Spinal cord (tissue), 10 donors: Measurements from ENCODE around the gene CTSZ. TPM values are rescaled to one million over a fixed set of nuclear protein-coding genes. Genes with fewer than 3 reads are reported as not detected.
A peak's percentile ranks its signal among the peaks of the same experiment; 100 is the strongest.
"Not testable (repeated sequence)": the region's sequence is repeated elsewhere in the genome, so short reads cannot be mapped to it uniquely, and the experiment has no call there.

ENCODE experiments used
- DNase-seq, 6 donors: peaks; one replicate each; pipeline versions ENCODE4 v3.0.0 to v3.0.0-alpha.2; 2013 to 2015; ENCODE audit warnings: low spot score in 6 of 6, low read depth in 4 of 6
- H3K27ac ChIP-seq: one replicate; pipeline ENCODE4 v1.5.1; 2013; ENCODE audit warnings: low read depth, low read length, control low read depth
- H3K27me3 ChIP-seq: one replicate; pipeline ENCODE4 v1.6.1; 2013; ENCODE audit warnings: low read length; ENCODE audit not compliant: control insufficient read depth, insufficient read depth
- H3K36me3 ChIP-seq: one replicate; pipeline ENCODE4 v1.6.1; 2013; ENCODE audit warnings: low read length; ENCODE audit not compliant: control insufficient read depth, insufficient read depth
- H3K4me1 ChIP-seq: one replicate; pipeline ENCODE4 v1.6.1; 2013; ENCODE audit warnings: low read length; ENCODE audit not compliant: control insufficient read depth, insufficient read depth
- H3K4me3 ChIP-seq: one replicate; pipeline ENCODE4 v1.5.1; 2013; ENCODE audit warnings: low read depth, low read length, control low read depth
- H3K9me3 ChIP-seq: one replicate; pipeline ENCODE4 v1.6.1; 2013; ENCODE audit warnings: low read length; ENCODE audit not compliant: control insufficient read depth, insufficient read depth
- WGBS: methylation state at CpG from one replicate; pipeline ENCODE4 v1.1.5; 2013; ENCODE audit warnings: missing lambda C conversion rate; ENCODE audit not compliant: insufficient coverage; 5-methylcytosine and 5-hydroxymethylcytosine counted together
- polyA plus RNA-seq, 2 donors: library from polyadenylated mRNA; unstranded; fragments of 120-200 nt; gene quantifications; one replicate each; pipeline ENCODE4 v1.2.1, GENCODE V29; 2013; ENCODE audit not compliant: insufficient read length in 2 of 2
- total RNA-seq, 2 donors: library from RNA; depleted of rRNA in 1 of 2; stranded (reverse); fragments of 120-200 nt in 1 of 2; fragments of >200 nt in 1 of 2; gene quantifications; one replicate each; pipeline versions ENCODE4 v1.2.3 to v1.2.4, GENCODE V29; 2013 to 2014
- donor health status: healthy.

CTSZ gene
- total and polyA plus RNA-seq, 4 donors, result 43.1 to 59.6 (median 47.2) TPM

GRCh38 chr20:59015812-59016711 is 9.0 kb upstream of the CTSZ start:
- H3K9me3 ChIP-seq, result no peaks in the 10 kb centered on the region
- 81% methylated on average over 15 of the region's 16 CpGs for whole genome bisulfite sequencing
- H3K4me3 ChIP-seq, result no peak overlapping the region
- H3K27ac ChIP-seq, result no peak overlapping the region
- peaks cover 4% of the 10 kb centered on the region for H3K4me1 ChIP-seq
- H3K27me3 ChIP-seq, result no peaks in the 10 kb centered on the region
- H3K36me3 ChIP-seq, result peaks cover 19% of the 10 kb centered on the region
- DNase-seq, result no peak

GRCh38 chr20:59015411-59015810 is 8.4 kb upstream of the CTSZ start:
- H3K36me3 ChIP-seq, result peaks cover 19% of the 10 kb centered on the region
- H3K9me3 ChIP-seq, result no peaks in the 10 kb centered on the region
- no peak overlapping the region for H3K27ac ChIP-seq
- 84% methylated on average over 11 of the region's 16 CpGs for WGBS
- H3K27me3 ChIP-seq, result no peaks in the 10 kb centered on the region
- no peak for DNase-seq
- peaks cover 10% of the 10 kb centered on the region for H3K4me1 ChIP-seq
- H3K4me3 ChIP-seq, result no peak overlapping the region

- Histone ChIP-seq H3K36me3 (peaks cover 19% of the 10 kb centered on the region), H3K4me1 (peaks cover 13% of the 10 kb centered on the region), H3K27me3 (no peaks in the 10 kb centered on the region), H3K4me3 (no peak overlapping the region), H3K9me3 (no peaks in the 10 kb centered on the region), H3K27ac (no peak overlapping the region)
- DNase-seq, result no peak
- 93% methylated on average over 17 of the region's 17 CpGs for WGBS
Measured at GRCh38 chr20:59014680-59015389, 7.8 kb upstream of the CTSZ start.

DNA sequence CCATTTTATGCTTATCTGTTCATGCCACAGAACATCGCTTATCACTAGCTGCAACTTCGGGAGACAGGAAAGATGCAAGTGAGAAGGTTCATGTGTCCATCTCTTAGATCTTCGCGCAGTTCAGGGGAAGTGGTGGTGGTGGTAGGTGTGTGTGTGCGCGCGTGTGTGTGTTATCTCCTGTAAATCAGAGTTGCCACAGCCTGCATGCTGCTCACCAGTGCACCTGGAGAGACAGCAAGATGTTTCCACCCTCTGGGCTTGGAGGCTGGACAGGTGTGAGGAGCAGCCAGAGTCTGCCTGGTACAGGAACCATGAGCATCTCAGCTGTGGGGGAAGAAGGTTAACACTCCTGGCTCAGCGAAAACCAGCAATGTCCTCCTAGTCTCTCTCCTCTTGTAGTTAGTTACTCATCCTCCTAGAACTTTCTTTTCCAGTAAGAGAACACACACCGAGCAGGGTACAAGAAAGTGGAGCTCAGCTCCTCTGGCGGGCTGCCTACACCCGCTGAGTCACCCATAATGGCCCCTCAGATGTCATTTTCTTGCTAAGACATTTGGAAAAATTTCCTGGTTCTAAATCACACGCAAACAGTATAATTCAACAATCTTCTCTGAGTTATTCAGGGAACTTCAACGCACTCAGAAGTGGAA is 7.0 kb upstream of the CTSZ start:
- H3K9me3 ChIP-seq, result no peaks in the 10 kb centered on the region
- H3K4me1 ChIP-seq, result peaks cover 13% of the 10 kb centered on the region
- no peak overlapping the region for H3K4me3 ChIP-seq
- no peak for DNase-seq
- 80% methylated on average over 12 of the region's 13 CpGs for WGBS
- peaks cover 17% of the 10 kb centered on the region for H3K36me3 ChIP-seq
- H3K27me3 ChIP-seq, result no peaks in the 10 kb centered on the region
- H3K27ac ChIP-seq, result no peak overlapping the region

GRCh38 chr20:59013031-59013951 is 6.2 kb upstream of the CTSZ start:
- DNase-seq, result no peak
- peaks cover 13% of the 10 kb centered on the region for H3K4me1 ChIP-seq
- peaks cover 13% of the 10 kb centered on the region for H3K36me3 ChIP-seq
- H3K4me3 ChIP-seq, result no peak overlapping the region
- no peaks in the 10 kb centered on the region for H3K9me3 ChIP-seq
- no peak overlapping the region for H3K27ac ChIP-seq
- no peaks in the 10 kb centered on the region for H3K27me3 ChIP-seq
- 76% methylated on average over 12 of the region's 17 CpGs for WGBS

DNA sequence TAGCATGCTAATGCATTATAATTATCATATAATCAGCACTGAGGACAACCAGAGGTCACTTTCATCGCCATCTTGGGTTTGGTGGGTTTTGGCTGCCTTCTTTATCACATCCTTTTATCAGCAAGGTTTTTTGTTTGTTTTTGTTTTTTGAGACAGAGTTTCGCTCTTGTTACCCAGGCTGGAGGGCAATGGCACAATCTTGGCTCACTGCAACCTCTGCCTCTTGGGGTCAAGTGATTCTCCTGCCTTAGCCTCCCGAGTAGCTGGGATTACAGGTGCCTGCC is 4.8 kb upstream of the CTSZ start:
- not testable (repeated sequence) for H3K4me3 ChIP-seq, DNase-seq, H3K27ac ChIP-seq, H3K9me3 ChIP-seq, H3K27me3 ChIP-seq
- Histone ChIP-seq H3K36me3 (peaks cover 13% of the 10 kb centered on the region), H3K4me1 (peaks cover 19% of the 10 kb centered on the region)
- 96% methylated on average over 2 of the region's 3 CpGs for WGBS

DNA sequence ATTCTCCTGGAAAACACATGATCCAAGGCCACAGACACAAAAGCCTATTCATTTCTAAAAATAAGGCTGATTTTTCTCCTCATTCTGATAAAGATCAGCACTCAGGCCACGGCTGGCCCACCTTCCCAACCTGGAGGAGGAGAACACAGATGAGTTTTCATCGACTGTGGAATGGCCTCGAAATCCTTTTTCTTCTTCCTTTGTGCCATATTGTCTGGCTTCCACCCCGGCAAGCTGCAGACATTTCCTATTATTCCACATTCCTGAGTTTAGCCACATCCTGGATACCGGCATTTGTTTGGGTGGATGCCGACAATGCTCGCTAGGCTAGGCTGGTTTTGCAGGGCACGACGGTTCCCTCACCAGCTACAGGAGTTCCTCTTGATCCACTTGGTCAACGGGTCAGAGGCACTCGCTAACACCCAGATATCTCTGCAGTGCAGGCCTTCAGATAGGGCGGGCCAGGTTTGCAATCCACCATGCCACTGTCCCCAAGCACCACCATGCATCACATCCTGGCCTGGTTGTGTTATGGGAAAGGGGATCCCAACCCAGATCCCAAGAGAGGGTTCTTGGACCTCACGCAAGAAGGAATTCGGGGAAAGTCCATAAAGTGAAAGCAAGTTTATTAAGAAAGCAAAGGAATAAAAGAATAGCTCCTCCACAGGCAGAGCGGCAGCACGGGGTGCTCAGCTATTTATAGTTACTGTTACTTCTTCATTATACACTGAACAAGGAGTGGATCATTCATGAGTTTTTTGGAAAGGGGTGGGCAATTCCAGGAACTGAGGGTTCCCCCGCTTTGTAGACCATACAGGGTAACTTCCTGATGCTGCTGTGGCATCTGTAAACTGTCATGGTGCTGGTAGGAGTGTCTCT is 4.2 kb upstream of the CTSZ start:
- Histone ChIP-seq H3K4me3 (no peak overlapping the region), H3K27me3 (peaks cover 2% of the 10 kb centered on the region), H3K36me3 (peaks cover 13% of the 10 kb centered on the region), H3K9me3 (no peaks in the 10 kb centered on the region), H3K4me1 (peaks cover 24% of the 10 kb centered on the region), H3K27ac (no peak overlapping the region)
- peak in 1 of 6 donors; percentile 29 for DNase-seq
- 38% methylated on average over 9 of the region's 17 CpGs for WGBS

- 72% methylated on average over 5 of the region's 8 CpGs for WGBS
- Histone ChIP-seq H3K27me3 (peaks cover 2% of the 10 kb centered on the region), H3K9me3 (no peaks in the 10 kb centered on the region), H3K27ac (no peak overlapping the region), H3K4me1 (peaks cover 31% of the 10 kb centered on the region), H3K36me3 (peaks cover 8% of the 10 kb centered on the region), H3K4me3 (no peak overlapping the region)
- peak in 1 of 6 donors; percentile 41 for DNase-seq
Measured at GRCh38 chr20:59010321-59010994, 3.4 kb upstream of the CTSZ start.
